Activated T-helper 2 cell treated with anti-CD3 and anti-CD28 coated beads, Interferon-gamma antibody, Interleukin-2, Interleukin-4, amounts not matched to agents 10 μg/mL and 5 μg/mL and 100 μg/mL, durations not matched to agents 14 hours and 24 hours and 36 hours (primary cell): ENCODE measurements around the gene BBLN. TPM values are rescaled to one million over a fixed set of nuclear protein-coding genes. Genes with fewer than 3 reads are reported as not detected.

Experiments used
- DNase-seq: peaks from one replicate; pipeline ENCODE4 v3.0.0; 2021; ENCODE audit warnings: low spot score
- H3K27ac Mint-ChIP-seq: one replicate; pipeline ENCODE4 v1.8.0; 2021; ENCODE audit warnings: mixed read lengths
- H3K27me3 Mint-ChIP-seq: one replicate; pipeline ENCODE4 v1.8.0; 2021; ENCODE audit warnings: low read depth, mixed read lengths
- H3K36me3 Mint-ChIP-seq: one replicate; pipeline ENCODE4 v1.8.0; 2021; ENCODE audit warnings: low read depth, mixed read lengths
- H3K4me1 Mint-ChIP-seq: one replicate; pipeline ENCODE4 v1.8.0; 2021; ENCODE audit warnings: low read depth, mixed read lengths
- H3K4me3 Mint-ChIP-seq: one replicate; pipeline ENCODE4 v1.8.0; 2021; ENCODE audit warnings: low read depth, mild to moderate bottlenecking, moderate library complexity, mixed read lengths
- H3K9me3 Mint-ChIP-seq: one replicate; pipeline ENCODE4 v1.8.0; 2021; ENCODE audit warnings: mixed read lengths
- intact Hi-C: fragments of 100-400 bp; cut with micrococcal nuclease; formaldehyde crosslinking; loops from one replicate; pipeline ENCODE4 v1.15.1; 2023
- total RNA-seq: library from RNA; stranded (reverse); gene quantifications from 2 replicates; pipeline ENCODE4 v1.2.3, GENCODE V29; 2022

BBLN gene
- total RNA-seq, 1 donor from 2014 or later: 103 TPM

DNA sequence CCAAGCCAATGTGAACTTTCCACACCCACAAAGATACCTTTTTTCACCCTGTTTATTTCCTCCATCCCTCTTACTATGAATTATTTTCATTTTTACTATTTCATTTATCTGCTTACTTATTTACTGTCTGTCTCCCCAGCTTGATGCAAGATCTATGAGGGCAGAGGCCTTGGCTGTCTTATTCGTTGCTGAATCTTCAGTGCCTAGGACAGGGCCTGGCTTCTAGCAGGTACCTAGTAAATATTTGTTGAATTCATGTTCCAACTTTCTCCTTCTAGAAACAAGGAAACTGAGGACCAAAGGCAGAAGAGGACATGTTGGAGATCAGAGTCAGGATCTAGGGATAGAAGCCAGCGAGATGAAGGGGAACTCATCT, 42.6 kb downstream of the BBLN start:
- intact Hi-C loops: no loop called here
- Mint-ChIP-seq H3K27me3 (peaks cover 26% of the 10 kb centered on the region), H3K4me3 (peak overlapping the region; percentile 76), H3K9me3 (no peaks in the 10 kb centered on the region), H3K4me1 (peaks cover 15% of the 10 kb centered on the region), H3K27ac (peak overlapping the region; percentile 68), H3K36me3 (no peaks in the 10 kb centered on the region)
- DNase-seq: no peak

DNA sequence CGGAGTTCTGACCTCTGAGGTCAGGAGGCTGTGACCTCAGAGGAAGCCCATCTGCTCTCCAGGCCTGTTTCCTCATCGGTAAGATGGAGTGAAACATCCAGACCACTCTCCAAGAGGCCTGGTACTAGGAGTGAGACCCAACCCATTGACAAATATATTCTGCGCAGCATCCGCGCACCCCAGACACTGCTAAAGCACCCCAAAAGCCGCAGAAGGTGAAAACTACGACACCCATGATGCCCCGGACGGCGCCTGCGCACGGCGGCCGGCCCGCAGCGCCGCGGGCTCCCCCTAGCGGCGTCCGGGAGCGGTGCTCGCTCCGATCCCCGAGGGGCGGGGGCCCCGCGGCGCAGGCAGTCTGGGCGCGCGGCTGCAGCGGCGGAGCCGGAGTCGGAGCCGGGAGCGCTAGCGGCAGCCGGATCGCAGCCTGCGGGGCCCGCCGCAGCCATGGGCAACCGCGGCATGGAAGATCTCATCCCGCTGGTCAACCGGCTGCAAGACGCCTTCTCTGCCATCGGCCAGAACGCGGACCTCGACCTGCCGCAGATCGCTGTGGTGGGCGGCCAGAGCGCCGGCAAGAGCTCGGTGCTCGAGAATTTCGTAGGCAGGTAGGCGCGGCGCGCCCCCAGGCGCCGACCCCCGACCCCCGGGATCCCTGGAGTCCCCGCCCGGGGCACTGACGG, 43.1 kb downstream of the BBLN start, which contains the start of gene DNM1:
TSS of gene DNM1 (plus strand) at position 356 of the 683 bp plus-strand sequence. CDS start at position 448, 92 bp downstream.
- Mint-ChIP-seq H3K4me3 (peak within 1 kb of the TSS; percentile 76), H3K36me3 (no peaks in the 10 kb centered on the region)
- intact Hi-C loops: no loop called here

DNA sequence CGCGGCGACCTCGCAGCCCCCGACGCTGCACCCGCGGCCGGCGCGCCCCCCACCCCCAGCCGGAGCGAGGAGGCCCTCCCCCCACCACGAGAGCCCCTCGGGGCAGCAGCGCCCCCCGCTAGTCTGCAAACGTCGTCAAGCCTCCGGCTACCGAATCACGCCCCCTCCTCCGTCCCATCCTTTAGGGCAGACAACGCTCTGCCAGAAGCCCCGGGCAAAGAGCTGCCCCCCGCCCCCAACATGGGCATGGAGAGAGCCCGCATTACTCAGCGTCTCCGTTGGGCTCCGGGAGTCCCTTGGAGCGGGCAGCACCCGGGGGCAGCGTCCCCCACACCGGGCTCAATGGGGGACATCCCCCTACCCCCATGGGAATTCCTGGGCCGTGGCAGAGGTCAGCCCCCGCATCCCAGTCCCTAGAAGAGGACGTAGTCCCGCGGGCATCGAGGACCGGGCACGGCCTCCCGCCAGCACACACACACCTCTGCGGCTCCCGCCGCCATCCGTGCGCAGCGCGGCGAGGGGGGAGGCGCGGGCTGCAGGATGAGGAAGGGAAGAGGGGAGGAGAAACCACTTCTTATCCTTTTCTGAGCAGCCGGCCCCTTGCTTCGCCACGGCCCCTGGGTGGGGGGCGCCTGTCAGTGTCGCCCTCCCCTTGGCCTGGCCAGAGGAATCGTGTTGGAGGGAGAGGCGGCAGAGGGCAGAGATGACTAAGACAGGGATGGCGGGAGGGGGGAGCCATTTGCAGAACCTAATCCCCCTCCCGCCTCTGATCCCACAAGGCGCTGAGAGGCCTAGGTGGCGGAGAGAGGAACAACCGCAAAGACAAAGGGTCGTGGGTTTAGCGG, 43.9 kb downstream of the BBLN start:
- peaks cover 15% of the 10 kb centered on the region for H3K4me1 Mint-ChIP-seq
- intact Hi-C loops: no loop called here
- H3K27me3 Mint-ChIP-seq: peaks cover 29% of the 10 kb centered on the region
- no peak for DNase-seq
- no peaks in the 10 kb centered on the region for H3K36me3 Mint-ChIP-seq
- H3K27ac Mint-ChIP-seq: no peak overlapping the region
- H3K9me3 Mint-ChIP-seq: no peaks in the 10 kb centered on the region
- H3K4me3 Mint-ChIP-seq: peak overlapping the region; percentile 61

More for the DNA sequence above, 43.1 kb downstream of the BBLN start, which contains the start of gene DNM1:
- no peaks in the 10 kb centered on the region for H3K9me3 Mint-ChIP-seq
- peak; percentile 74 for DNase-seq
- peaks cover 15% of the 10 kb centered on the region for H3K4me1 Mint-ChIP-seq
- peaks cover 26% of the 10 kb centered on the region for H3K27me3 Mint-ChIP-seq
- peak within 1 kb of the TSS; percentile 68 for H3K27ac Mint-ChIP-seq

DNA sequence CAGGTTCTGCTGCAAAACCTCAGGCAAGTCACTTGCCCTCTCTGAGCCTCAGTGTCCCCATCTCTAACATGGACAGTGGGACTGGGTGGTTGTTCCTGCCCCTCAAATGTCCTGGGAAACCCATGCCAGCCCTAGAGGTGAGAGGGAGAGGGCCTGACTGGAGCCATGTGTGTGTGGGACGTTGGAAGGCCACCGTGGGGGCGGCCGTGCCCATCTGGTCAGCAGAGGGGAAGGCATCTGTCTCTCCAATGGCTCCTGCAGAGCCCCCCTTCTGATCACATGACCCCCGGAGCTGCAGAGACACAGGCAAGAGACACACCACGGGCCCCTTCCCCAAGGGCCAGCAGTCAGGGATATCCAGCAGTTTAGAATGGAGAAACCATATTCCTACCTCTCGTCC, 44.8 kb downstream of the BBLN start:
- Mint-ChIP-seq H3K9me3 (no peaks in the 10 kb centered on the region), H3K36me3 (no peaks in the 10 kb centered on the region), H3K4me1 (peaks cover 15% of the 10 kb centered on the region), H3K27ac (no peak overlapping the region), H3K27me3 (peaks cover 29% of the 10 kb centered on the region), H3K4me3 (no peak overlapping the region)
- no peak for DNase-seq
- intact Hi-C loops: no loop called here

DNA sequence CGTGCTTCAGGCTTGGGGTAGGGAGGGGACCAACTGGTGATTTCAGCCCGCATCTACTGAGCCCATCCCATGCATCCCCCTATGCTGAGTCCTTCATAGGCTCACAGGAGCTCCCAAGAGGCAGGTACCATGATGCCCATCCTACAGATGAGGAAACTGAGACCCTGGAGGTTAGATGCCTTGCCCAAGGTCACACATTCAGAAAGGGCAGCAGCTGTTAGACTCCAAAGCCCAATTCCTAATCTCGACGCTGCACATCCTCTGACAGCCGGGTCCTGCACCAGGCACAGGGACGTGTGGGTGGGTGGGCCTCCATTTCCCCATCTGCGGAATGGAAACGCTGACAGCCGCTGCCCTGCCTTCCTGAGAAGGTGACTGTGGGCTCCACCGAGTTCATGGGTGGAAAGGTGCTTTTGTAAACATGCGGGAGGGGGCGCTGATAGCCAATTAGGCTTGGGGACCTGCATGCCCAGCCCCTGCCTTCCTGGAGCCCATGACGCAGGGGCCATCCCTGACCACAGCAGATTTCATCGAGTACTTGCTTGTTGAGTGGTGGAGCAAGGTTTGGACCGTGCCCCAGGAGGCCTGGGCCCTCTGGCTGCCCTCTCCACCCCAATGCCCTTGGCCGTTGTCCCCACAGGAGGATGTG, 45.4 kb downstream of the BBLN start:
- intact Hi-C loops: no loop called here
- H3K36me3 Mint-ChIP-seq: no peaks in the 10 kb centered on the region
- no peak overlapping the region for H3K27ac Mint-ChIP-seq
- no peak for DNase-seq
- H3K4me3 Mint-ChIP-seq: no peak overlapping the region
- peaks cover 15% of the 10 kb centered on the region for H3K4me1 Mint-ChIP-seq
- no peaks in the 10 kb centered on the region for H3K9me3 Mint-ChIP-seq
- peaks cover 29% of the 10 kb centered on the region for H3K27me3 Mint-ChIP-seq

DNA sequence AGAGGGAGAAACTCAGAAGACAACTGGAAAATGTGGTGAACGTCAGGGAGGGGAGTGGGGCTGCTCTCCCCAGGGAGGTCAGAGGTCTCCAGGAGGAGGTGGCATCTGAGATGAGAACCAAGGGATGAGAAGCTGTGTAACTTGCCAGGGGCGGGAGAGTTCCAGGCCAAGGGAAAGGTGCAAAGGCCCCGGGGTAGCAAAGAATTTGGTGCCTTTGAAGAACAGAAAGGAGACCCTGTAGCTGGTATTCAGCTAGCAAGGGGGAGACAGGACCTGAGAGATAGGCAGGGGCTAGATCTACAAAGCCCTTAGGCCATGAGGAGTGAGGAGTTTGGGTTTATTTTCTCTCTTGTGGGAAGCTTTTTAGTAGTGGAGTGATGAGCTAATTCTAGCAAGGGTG, 46.4 kb downstream of the BBLN start:
- peaks cover 15% of the 10 kb centered on the region for H3K4me1 Mint-ChIP-seq
- H3K27ac Mint-ChIP-seq: no peak overlapping the region
- intact Hi-C loops: no loop called here
- no peaks in the 10 kb centered on the region for H3K9me3 Mint-ChIP-seq
- H3K27me3 Mint-ChIP-seq: peaks cover 33% of the 10 kb centered on the region
- no peak overlapping the region for H3K4me3 Mint-ChIP-seq
- no peak for DNase-seq
- H3K36me3 Mint-ChIP-seq: no peaks in the 10 kb centered on the region

DNA sequence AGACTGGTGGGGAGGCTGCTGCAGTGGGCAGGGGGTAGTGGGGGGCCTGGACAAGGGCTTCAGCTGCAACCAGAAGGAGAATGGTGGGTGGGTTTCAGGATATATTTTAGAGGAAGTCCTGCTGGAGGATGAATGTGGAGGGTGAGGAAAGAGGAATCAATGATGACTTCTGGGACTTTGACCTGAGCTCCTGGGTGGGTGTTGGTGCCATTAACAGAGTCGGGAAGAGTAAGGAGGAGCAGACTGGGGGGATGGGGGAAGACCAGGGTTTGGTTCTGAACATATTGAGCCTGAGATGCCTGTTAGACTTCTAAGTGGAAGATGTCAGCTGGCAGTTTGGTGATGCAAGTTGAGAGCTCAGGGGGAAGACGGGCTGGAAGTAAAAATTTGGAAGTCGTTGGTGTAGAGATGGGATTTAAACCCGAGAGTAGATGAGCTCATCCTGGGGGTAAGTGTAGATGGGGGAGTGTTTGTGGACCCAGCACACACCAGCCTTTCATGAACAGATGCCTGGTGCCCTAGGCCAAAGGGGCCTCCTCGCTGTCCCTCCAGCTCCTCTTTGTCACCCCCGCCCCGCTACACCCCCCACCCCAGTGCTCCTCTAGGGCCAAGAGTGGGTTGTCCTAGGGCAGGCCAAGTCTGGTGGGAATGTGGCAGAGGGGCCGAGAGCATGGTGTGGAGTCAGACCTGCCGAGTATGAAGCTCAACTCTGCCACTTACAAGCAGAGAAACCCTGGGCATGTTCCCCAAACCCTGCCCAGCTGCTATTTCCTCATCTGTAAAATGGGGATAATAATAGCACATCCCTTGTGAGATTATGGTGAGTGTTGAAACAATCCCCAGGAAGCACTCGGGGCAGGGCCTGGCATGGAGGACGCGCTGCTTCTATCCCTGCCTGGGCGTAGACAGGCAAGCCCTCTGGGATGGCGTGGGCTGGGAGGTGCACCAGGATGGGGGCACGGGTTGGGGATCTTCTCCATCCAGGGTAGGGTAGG, 47.1 kb downstream of the BBLN start:
- Mint-ChIP-seq H3K9me3 (no peaks in the 10 kb centered on the region), H3K27ac (no peak overlapping the region), H3K4me1 (peaks cover 12% of the 10 kb centered on the region), H3K27me3 (peaks cover 38% of the 10 kb centered on the region), H3K36me3 (no peaks in the 10 kb centered on the region), H3K4me3 (no peak overlapping the region)
- DNase-seq: no peak
- intact Hi-C loops: no loop called here

DNA sequence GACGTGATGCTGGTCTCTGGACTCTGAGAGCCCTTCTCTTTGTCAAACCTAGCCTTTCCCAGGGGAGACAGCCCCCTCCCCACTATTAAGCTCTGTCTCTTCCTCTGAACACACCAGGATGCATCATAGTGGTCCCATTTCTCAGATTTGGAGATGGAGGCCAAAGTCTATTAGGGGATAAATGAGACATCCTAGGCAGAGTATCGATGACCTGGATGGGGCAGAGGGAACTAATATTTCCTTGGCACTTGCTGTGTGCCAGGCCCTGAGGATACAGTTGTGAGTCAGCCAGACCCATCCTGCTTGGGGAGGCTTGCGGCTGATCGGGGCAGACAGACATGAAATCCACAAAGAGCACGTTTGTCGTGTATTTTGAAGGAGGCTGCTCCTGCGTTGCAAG, 48.3 kb downstream of the BBLN start:
- no peak for DNase-seq
- Mint-ChIP-seq H3K27me3 (peaks cover 40% of the 10 kb centered on the region), H3K27ac (no peak overlapping the region), H3K36me3 (no peaks in the 10 kb centered on the region), H3K9me3 (no peaks in the 10 kb centered on the region), H3K4me3 (no peak overlapping the region), H3K4me1 (peaks cover 3% of the 10 kb centered on the region)
- intact Hi-C loops: no loop called here

DNA sequence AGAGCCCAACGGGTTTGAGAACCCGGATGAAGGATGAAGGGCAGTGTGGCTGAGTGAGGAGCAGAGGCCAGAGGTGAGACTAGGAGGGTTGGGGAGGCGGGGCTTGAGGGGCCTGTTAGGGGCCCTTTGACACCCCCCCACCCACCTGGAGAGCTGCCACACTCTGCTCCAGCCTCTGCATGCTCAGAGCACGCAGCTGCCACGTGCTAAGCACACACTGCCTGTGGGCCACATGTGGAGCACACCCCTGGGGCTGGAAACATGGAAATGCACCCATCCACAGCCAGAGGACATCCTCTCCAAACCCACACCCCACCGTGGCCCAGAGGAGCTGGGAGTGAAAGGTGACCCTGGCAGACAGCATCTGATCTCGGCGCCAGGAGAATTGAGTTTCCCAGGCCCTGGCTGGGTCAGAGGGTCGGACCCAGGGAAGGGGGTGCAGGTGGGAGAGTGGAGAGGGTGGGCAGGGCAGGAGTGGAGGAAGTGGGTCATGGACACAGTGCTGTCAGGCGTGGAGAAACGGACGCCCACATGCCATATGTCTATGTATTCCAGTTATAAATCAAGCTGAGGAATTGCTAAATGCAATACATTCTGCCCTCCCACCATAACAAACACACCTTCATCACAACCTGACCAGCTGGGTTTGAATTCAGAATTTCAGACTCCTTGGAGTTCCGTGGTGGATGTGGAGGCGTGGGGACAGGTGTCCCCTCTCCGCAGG, 49.0 kb downstream of the BBLN start:
- Mint-ChIP-seq H3K27me3 (peaks cover 40% of the 10 kb centered on the region), H3K27ac (no peak overlapping the region), H3K36me3 (no peaks in the 10 kb centered on the region), H3K9me3 (no peaks in the 10 kb centered on the region), H3K4me3 (no peak overlapping the region), H3K4me1 (peaks cover 3% of the 10 kb centered on the region)
- DNase-seq: no peak
- intact Hi-C loops: no loop called here

DNA sequence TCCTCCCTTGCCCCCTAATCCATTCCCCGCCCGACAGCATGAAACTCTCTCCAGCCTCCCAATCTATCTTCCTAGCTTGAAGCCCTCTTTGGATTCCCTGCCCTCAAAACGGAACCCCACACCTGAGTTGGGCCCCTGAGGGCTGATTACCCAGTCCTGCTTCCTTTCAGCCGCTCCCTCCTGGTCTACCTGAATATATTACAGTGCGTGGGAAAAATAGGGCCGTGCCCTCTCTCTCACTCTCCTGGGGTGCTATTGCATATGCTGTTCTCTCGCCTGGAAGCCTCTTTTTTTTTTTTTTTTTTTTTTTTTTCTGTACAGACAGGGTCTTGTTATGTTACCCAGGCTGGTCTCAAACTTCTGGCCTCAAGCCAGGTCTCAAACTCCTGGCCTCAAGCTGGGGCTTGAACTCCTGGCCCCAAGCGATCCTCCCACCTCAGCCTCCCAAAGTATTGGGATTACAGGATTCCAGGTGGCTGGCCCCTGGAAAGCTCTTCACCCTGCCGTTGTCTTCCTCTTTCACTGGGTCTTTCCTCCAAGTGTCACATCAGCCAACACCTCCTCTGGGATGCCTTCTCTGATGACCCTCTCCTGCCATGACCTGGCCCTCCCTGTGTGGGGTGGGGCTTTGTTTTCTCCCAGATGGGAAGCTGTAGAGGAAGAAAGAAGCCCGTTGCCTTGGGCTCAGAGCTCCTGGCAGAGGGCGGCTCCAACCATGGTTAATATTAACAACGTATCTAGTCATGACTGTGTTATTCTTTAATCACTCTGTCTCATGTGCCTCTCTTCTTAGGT, 51.3 kb downstream of the BBLN start:
- H3K9me3 Mint-ChIP-seq: no peaks in the 10 kb centered on the region

DNA sequence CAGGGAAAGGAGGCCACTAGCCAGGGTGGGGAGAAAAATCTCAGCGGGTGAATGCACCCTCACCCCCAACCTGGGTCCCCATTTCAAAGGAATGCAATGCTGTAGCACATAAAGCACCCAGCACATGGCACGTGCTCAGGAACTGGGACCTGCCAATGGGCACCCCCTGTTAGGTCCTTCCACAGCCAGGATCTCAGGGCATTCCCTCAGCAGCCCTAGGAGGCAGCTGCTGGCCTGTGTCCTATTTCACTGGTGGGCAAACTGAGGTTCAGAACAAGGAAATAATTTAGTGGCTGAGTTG, 51.9 kb downstream of the BBLN start:
- intact Hi-C loops: no loop called here
- peaks cover 16% of the 10 kb centered on the region for H3K27me3 Mint-ChIP-seq
- H3K36me3 Mint-ChIP-seq: no peaks in the 10 kb centered on the region
- H3K27ac Mint-ChIP-seq: no peak overlapping the region
- H3K9me3 Mint-ChIP-seq: no peaks in the 10 kb centered on the region
- no peak overlapping the region for H3K4me3 Mint-ChIP-seq
- no peaks in the 10 kb centered on the region for H3K4me1 Mint-ChIP-seq
- DNase-seq: no peak

More for the DNA sequence above, 51.3 kb downstream of the BBLN start:
- no peaks in the 10 kb centered on the region for H3K36me3 Mint-ChIP-seq
- intact Hi-C loops: no loop called here
- H3K4me1 Mint-ChIP-seq: no peaks in the 10 kb centered on the region
- H3K27ac Mint-ChIP-seq: no peak overlapping the region
- H3K27me3 Mint-ChIP-seq: peaks cover 22% of the 10 kb centered on the region
- no peak for DNase-seq
- no peak overlapping the region for H3K4me3 Mint-ChIP-seq
